ELR (cell line): ENCODE data around the gene AQP4.

ENCODE experiments used
- DNase-seq: peaks from one replicate; pipeline ENCODE4 v3.0.0-alpha.2; 2015; ENCODE audit warnings: low read depth

AQP4 gene

DNA sequence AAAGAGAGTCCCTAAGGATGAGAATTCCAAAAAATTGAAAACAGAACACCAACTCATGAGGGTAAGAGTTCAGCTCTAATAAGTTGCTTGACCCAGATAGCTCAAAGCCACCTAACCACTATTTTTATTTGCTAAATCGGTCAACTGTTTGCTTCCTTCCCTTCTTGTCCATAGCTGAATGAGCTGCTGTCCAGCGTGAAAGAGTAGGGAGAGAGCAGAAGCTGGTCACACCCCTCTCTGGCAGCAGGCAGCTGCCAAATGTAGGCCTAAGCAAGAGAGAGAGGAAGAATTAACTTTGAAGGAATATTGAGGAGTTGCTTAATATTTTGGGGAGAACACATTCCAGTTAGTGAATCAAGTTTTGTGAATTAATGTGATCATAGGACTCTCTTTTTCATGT lies 25.9 kb downstream of the AQP4 start:
- DNase-seq = no peak

DNA sequence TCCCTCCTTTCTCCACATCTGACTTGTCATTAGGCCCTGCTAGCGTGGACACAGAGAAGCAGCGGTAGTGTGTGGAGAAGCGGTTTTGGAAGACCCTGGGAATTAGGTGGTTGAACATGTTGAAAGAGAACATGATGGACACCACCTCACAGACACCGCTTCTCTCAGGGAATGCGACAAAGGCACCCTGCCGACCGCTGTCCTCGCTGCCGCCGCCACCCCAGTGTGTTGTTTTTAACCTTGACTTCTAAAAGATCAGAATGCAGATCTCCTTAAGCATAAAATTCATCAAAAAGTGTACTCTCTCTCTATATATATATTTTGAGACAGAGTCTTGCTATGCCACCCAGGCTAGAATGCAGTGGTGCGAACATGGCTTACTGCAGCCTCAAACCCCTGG lies 33.2 kb downstream of the AQP4 start:
- no peak for DNase-seq

DNA sequence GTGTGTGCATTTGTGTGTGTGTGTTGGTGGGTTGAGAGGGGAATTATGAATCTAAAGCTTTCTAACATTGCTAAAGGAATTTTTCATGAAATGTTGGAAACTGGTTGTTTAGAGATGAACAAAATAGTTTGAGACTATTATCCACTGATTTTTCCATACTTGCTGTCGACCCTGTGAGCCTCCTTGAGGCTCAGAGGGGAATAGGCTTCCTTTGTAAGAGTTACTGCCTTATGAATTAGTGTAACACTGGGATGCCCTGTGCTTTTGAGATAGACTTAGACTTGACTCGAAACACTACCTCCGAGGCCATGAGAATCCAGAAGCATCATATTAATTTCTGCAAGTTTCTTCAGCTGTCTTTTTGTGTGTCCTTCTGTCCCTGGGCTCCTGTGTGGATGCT lies 37.9 kb downstream of the AQP4 start:
- DNase-seq = no peak

DNA sequence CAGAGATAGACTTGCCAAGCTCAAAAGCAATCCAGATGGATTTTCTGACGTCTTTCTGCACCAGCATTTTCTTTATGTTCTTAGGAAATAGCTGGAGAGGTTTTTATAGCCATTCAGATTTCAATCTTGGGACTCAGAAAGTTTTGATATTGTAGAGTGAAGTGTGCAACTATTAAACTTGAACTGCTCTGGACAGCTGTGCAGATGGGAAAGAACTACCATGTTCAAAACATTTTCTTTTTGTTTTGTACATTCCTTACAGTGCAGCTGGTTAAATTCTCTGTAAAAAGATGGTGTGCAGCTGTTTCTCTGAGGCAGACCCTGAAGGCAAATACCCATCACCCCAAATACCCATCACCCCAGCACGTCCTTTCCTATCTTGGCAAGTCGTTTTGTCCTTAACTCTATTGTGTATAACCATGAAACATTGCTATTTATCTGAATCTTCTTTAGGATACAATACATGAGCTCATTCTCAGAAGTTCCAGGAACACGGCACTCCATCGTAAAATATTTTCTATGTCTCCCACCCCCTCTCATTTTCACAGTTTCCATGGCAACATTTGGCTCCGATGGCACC lies 38.8 kb downstream of the AQP4 start:
- DNase-seq = no peak

DNA sequence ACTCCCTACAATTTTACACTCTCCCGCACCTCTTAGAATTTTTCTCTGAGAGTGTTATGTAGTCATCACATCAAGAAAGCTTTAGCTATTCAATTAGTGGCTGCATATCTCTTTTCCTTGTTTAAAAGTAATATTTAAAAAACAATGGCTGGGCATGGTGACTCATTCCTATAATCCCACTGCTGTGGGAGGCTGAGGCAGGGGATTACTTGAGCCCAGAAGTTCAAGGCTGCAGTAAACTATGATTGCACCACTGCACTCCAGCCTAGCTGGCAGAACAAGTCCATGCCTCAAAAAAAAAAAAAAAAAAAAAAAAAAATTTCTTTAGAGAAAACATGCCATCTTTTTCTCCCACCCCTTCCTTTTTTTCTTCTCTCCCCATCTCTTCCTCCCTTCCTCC lies 44.3 kb downstream of the AQP4 start:
- DNase-seq = no peak

DNA sequence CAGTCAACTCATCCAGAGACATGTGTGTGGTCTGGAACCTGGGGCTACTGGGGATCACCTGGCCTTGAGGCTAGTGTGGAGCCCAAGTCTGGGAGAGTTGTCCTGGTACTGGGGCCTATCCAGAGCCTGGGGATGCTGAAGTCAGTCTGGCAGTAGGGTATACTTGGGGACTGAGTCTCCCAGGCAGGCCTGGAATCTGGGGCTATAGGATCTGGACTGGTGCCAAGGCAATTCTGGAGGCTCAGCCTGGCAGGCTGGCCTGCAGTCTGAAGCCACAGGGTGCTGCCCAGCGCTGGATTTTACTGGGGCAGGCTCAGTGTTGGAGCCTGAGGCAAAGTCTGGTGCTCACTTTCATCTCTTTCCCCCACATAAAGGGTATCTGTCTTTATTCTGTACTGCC lies 46.5 kb downstream of the AQP4 start:
- DNase-seq = no peak

DNA sequence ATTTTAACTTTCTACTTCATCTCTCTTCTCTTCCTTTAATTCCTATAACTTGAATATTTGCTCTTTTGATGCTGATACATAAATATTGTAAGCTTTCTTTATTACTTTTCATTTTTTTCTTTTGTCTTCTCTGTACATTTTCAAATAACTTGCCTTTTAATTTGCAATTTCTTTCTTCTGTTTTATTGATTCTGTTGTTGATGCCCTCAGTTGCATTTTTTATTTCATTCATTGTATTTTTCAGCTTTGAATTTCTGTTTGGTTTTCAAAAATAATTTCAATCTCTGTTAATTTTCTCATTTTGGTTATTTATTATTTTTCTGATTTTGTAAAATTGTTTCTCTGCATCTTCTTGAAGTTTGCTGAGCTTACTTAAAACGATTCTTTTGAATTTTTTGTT lies 47.0 kb downstream of the AQP4 start:
- no peak for DNase-seq

DNA sequence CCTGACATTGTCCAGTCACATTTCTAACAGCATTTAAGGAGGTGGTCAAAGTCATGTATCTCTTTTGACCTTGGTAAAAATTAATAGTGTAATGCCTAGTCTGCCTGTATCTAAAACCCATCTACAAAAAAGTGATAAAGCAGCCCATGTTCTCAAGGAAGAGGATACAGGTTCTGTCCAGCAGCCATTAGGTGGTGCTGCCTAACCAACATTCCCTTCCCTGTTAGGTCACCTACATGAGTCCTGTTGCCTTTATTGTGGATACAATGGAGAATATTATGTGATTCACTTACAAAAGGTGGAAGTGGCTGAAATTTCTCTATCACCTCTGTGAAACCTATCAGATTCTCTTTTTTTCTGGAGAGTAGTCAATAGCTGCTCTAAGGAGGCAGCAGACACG lies 52.5 kb downstream of the AQP4 start:
- peak; percentile 16 for DNase-seq

DNA sequence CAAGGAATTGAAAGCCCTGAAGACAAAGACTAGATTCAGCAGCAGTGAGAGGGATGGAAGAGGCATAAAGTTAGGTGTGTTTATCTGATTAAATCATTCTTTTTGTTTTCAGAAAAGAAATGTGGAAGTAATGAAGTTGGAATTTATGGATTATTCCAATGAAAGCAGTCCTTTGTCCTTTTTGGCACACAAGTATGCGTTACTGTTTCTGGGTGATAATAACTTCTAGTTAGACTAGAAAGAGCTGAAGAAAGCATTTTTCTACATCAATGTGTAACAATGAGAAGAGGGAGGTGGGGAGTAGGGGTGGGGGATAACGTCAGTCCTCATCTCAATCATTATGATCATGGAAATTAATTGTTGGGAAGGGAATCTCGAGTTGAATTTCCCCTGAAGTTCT lies 53.0 kb downstream of the AQP4 start:
- DNase-seq = no peak

DNA sequence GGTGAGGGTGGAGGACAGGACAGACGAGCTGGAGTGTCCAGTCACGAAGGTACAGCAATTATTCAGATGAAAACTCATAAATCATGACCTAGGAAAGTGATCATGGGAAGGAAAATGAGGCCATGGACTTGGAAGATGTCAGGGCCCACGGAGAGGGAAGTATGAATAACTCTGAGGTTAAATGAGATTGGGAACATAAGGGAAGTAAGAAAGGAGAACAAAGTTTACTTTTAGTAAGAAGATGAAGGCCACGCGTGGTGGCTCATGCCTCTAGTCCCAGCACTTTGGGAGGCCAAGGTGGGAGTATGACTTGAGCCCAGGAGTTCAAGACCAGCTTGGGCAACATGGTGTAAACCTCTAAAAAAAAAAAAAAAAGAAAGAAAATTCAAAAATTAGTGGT lies 56.2 kb downstream of the AQP4 start:
- DNase-seq = no peak

DNA sequence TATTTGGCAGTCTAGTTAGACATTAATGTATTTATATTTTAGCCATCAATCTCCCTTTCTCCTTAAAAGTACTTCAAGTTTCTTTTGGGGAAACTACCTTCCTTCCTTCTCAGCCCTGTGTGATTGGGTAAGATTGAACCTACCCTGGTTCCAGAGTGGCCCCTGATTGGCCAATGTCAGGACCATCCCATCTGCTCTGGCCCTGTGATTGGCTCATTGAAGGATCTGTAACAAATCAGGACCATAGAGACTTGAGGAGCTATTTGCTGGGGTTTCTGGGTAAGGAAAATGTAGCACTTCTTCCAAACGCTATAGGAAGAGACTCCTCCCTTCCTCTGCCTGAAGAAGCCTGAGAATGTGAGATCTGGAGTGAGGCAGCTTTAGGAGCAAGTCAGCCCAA lies 59.3 kb downstream of the AQP4 start:
- DNase-seq = no peak

DNA sequence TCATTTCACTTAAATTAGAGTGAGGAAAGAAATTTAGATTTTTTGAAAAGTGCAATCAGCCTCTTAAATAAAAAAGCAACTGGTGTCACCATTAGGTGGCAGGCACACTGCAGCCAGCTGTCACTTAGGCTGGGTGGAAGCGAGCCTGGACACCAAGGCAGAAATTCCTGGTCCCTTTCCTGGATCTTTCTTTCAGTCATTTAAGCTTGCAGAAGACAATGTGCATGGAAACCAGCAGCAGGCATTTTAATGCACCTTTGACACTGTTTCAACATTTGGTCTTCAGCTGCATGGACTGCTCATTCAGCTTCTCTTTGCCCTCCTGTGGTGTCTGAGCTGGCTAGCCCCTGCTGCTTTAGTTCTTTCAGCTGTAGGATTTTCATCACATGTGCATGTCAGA lies 61.0 kb downstream of the AQP4 start:
- no peak for DNase-seq

DNA sequence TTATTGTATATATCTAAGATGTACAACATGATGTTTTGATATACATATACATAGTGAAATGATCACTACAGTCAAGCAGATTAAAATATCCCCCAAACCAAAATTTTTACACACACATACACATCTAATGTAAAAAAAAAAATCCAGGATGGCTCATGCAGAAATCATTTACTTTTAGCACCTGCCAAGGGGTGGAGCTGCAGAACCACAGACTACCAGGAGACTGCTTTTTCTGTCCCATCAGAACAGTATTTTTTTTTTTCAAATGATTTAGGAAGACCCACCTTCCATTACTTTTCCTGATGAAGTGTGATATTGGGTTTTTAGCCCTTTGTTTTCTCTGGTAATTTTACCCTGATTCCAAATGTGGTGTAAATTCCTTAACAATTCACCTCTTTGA lies 61.9 kb downstream of the AQP4 start:
- no peak for DNase-seq

DNA sequence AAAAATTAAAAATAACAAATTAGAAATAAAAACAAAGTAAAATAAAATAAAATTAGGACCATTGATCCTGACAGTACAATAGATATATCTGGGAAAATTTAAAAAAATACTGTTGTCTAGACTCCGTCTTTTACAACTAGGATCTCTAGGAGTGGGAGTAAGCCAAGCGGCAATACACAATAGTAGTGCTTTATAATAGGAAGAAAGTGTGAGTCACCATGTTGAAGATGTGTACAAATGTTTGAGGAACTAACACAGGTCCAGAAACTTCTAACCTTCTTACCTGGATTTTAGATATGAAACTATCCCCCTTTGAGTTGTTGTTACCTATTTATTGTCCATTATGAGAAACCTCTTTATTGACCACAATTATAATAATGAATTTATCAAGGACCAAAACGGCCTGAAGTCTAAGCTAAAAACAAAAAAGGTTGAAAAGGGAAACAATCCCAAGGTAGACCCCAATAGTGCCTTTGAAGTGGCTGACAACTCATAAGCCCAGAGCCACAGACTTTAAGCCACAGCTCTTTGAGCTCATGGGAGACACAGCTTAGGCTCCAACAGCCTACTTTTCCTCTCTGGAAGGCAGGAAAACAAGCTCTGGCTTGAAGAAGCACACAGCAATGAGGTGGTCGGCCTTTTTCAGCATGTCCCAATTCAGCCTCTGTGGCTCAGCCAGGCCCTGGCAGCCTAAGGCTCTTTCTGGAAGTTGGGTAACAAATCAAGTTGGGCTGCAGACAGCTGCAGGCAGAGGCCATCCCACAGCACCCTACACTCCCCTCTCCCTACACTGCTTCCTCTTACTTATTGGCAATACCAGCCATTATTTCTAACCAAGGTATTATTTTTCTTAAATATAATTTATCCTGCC lies 62.9 kb downstream of the AQP4 start:
- DNase-seq = no peak
